ENCODE data around the gene TMCO4. TPM values are rescaled to one million over a fixed set of nuclear protein-coding genes. Genes with fewer than 3 reads are reported as not detected.

Gene TMCO4
- total and polyA plus RNA-seq, 2 of the 8 experiments (the other 6 are each of a cell fraction or from before 2014, with no cell fraction given), result 3.0 to 3.1 TPM

DNA sequence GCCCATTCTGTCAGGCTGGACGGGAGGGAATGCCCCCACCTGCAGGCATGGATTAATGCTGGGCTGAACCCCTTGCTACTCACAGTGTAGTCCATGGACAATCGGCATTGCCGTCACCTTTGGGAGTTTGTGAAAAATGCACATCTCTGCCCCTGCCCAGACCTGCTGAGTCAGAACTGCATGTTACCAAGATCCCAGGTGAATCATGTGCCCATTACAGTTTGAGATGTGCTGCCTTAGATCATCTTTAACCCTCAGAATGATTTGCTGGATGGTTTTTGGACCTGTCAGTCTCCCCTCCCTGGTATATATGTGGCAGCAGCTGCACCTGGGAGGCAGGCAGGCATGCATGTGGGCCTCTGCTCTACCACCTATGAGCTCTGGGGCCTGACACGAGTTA is 120.0 kb downstream of the TMCO4 start:
- no peak for TF ChIP-seq POLR2A (IDR thresholded peaks at IDR 0.05; ENCODE audit: control extremely low read depth in 1 of 2, low read depth in 2 of 2, low read length in 2 of 2)
- TF ChIP-seq TAF1 (IDR thresholded peaks at IDR 0.05; ENCODE audit: low read depth, low read length), result no peak
- H3K4me3 ChIP-seq (ENCODE audit: extremely low read depth in 1 of 4, insufficient read depth in 2 of 4, low read depth in 3 of 4, low read length in 4 of 4), result no peak overlapping the region
- no peak overlapping the region for H2BK15ac ChIP-seq (ENCODE audit: low read length)
- no peaks in the 10 kb centered on the region for H3K9me3 ChIP-seq (ENCODE audit: insufficient read depth in 2 of 2, low read depth in 1 of 2, low read length in 1 of 2)
- H2BK12ac ChIP-seq (ENCODE audit: low read depth, low read length), result no peak overlapping the region
- H4K20me1 ChIP-seq (replicated peaks in 1 of 2; ENCODE audit: control insufficient read depth in 1 of 2, insufficient read depth in 2 of 2, low read length in 2 of 2), result peaks cover 0 to 3% of the 10 kb centered on the region in 2 experiments
- no peak overlapping the region for H2BK20ac ChIP-seq (ENCODE audit: low read length)
- H3K23me2 ChIP-seq (ENCODE audit: low read depth, low read length), result no peaks in the 10 kb centered on the region; the same call in 1 of the 2 replicates
- H3K4me2 ChIP-seq (ENCODE audit: insufficient read depth in 1 of 2, low read depth in 2 of 2, low read length in 2 of 2), result no peak overlapping the region
- no peak overlapping the region for H4K8ac ChIP-seq (ENCODE audit: extremely low read depth, insufficient read depth, low read length)
- H3K56ac ChIP-seq (replicated peaks; ENCODE audit: insufficient read length, low read depth, low read length), result no peak overlapping the region
- FAIRE-seq (no peak), DNase-seq (ENCODE audit: low read depth in 1 of 2, low spot score in 2 of 2) (no peak)
- no peak overlapping the region for H2BK120ac ChIP-seq (replicated peaks; ENCODE audit: low read depth, low read length)
- no peak overlapping the region for H3K27ac ChIP-seq (ENCODE audit: low read depth, low read length)
- H3K4me1 ChIP-seq (replicated peaks in 1 of 4; ENCODE audit: control insufficient read depth in 3 of 4, insufficient read depth in 4 of 4, low read length in 3 of 4), result peaks cover 0 to 11% (median 3%) of the 10 kb centered on the region in 4 experiments; a peak in 2 of 7 replicates
- H3K79me1 ChIP-seq (ENCODE audit: low read depth, low read length), result no peaks in the 10 kb centered on the region
- no peak overlapping the region for H2AFZ ChIP-seq (ENCODE audit: low read length)
- 87% methylated on average over 4 of the region's 4 CpGs; no CpG with 5 or more reads in 1 of the 2 experiments for WGBS, 2 experiments (ENCODE audit: extremely low coverage in 1 of 2, insufficient coverage in 1 of 2, insufficient read length in 1 of 2, insufficient replicate concordance in 2 of 2, low coverage in 1 of 2, low lambda C conversion rate in 2 of 2, missing lambda C conversion rate in 1 of 2)
- H3K27me3 ChIP-seq (replicated peaks in 1 of 4; ENCODE audit: control insufficient read depth in 3 of 4, extremely low read depth in 1 of 4, insufficient read depth in 3 of 4, low read length in 3 of 4), result no peaks in the 10 kb centered on the region; a peak in 2 of 7 replicates
- H2BK5ac ChIP-seq (ENCODE audit: low read depth, low read length), result no peak overlapping the region
- no peak overlapping the region for H3K4ac ChIP-seq (replicated peaks; ENCODE audit: insufficient read length, low read depth, low read length)
- ChIA-PET CTCF (ENCODE audit: partially characterized antibody) (interaction anchor here (0.8 to 5.2 kb wide), 4 partner anchors 10 to 24 kb away, joined by 3 to 46 read pairs (median 23); no protein-coding TSS in a partner anchor), POLR2A (ENCODE audit: partially characterized antibody) (interaction anchor here (1.4 kb wide), 1 partner anchor 10 kb away, joined by 4 read pairs; no protein-coding TSS in a partner anchor)
- H2AK5ac ChIP-seq (ENCODE audit: low read depth, low read length), result no peak overlapping the region
- no peak overlapping the region for H4K91ac ChIP-seq (replicated peaks; ENCODE audit: insufficient read length, low read length)
- no peak overlapping the region for H3K9ac ChIP-seq (replicated peaks in 1 of 4; ENCODE audit: extremely low read depth in 1 of 4, low read depth in 3 of 4, low read length in 3 of 4)
- H3K23ac ChIP-seq (ENCODE audit: insufficient read length), result no peak overlapping the region
- H3K14ac ChIP-seq (ENCODE audit: insufficient read length), result no peak overlapping the region
- H3K79me2 ChIP-seq (ENCODE audit: control insufficient read depth in 1 of 2, insufficient read depth in 2 of 2, low read length in 2 of 2), result no peaks in the 10 kb centered on the region
- no peaks in the 10 kb centered on the region for H3K36me3 ChIP-seq (ENCODE audit: control insufficient read depth in 2 of 4, insufficient read depth in 4 of 4, low read length in 3 of 4)
- no peak overlapping the region for H3K18ac ChIP-seq (ENCODE audit: extremely low read depth, low read length)
- no peak overlapping the region for H4K5ac ChIP-seq (ENCODE audit: insufficient read length, low read depth, low read length)

Measured in H1 (cell line).